ENCODE measurements around the gene APOL1.

The APOL1 gene

DNA sequence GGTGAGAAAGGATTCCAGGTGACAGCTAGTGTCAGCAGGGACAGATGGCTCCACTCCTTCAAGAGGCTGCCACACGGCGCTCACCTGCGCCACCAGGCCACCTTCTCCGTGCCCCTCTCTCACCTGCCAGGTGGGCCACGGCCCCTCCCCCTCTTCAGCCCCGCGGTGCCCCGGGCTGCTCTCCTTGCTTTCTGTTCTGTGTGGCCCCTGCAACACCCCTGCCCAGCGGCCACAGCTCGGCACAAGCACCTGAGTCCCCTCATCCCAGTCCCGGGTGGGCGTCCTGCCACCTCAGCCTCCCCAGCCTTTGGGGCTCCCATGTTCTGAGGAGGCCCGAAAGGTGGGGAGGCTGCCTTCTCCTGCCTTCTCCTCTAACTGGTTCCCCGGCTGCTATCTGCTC is 46.4 kb downstream of the APOL1 start:
- Histone ChIP-seq H3K27me3 (ENCODE audit: control insufficient read depth, insufficient read depth, low read length, poor library complexity, severe bottlenecking) (no peaks in the 10 kb centered on the region), H3K36me3 (ENCODE audit: control insufficient read depth, insufficient read depth, low read length) (peaks cover 82% of the 10 kb centered on the region), H3K9me3 (ENCODE audit: control insufficient read depth, low read length) (no peaks in the 10 kb centered on the region), H3K4me1 (ENCODE audit: control insufficient read depth, insufficient read depth, low read length) (no peaks in the 10 kb centered on the region), H3K4me3 (ENCODE audit: insufficient read depth, low read depth, low read length) (no peak overlapping the region), H3K27ac (ENCODE audit: insufficient read depth, low read depth, low read length, poor library complexity, severe bottlenecking) (no peak overlapping the region)
- WGBS, 2 experiments = 92 to 93% methylated on average over 14 of the region's 14 CpGs

DNA sequence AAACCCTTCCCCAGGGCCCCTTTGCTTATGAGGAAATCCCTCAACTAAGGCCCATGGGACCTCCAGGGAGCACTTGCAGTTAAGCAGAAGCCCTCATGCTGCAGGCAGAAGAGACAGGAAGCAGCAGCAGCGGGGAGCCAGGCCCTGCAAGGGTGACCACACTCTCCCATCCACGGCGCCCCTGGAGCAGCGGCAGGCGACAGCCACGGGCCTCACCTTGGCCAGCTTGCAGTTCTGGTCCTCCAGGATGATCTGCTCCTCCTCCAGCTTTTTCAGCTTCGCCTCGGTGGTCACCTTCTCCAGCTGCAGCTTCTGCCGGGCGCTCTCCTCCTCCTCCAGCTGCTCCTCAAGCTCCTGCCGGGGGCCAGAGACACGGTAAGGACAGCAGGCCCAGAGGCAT is 47.0 kb downstream of the APOL1 start:
- H3K4me1 ChIP-seq (ENCODE audit: control insufficient read depth, insufficient read depth, low read length) = no peaks in the 10 kb centered on the region
- WGBS, 2 experiments = 94 to 95% methylated on average over 12 of the region's 12 CpGs
- no peaks in the 10 kb centered on the region for H3K9me3 ChIP-seq (ENCODE audit: control insufficient read depth, low read length)
- H3K36me3 ChIP-seq (ENCODE audit: control insufficient read depth, insufficient read depth, low read length) = peaks cover 80% of the 10 kb centered on the region
- H3K27me3 ChIP-seq (ENCODE audit: control insufficient read depth, insufficient read depth, low read length, poor library complexity, severe bottlenecking) = no peaks in the 10 kb centered on the region
- no peak overlapping the region for H3K27ac ChIP-seq (ENCODE audit: insufficient read depth, low read depth, low read length, poor library complexity, severe bottlenecking)
- no peak overlapping the region for H3K4me3 ChIP-seq (ENCODE audit: insufficient read depth, low read depth, low read length)

DNA sequence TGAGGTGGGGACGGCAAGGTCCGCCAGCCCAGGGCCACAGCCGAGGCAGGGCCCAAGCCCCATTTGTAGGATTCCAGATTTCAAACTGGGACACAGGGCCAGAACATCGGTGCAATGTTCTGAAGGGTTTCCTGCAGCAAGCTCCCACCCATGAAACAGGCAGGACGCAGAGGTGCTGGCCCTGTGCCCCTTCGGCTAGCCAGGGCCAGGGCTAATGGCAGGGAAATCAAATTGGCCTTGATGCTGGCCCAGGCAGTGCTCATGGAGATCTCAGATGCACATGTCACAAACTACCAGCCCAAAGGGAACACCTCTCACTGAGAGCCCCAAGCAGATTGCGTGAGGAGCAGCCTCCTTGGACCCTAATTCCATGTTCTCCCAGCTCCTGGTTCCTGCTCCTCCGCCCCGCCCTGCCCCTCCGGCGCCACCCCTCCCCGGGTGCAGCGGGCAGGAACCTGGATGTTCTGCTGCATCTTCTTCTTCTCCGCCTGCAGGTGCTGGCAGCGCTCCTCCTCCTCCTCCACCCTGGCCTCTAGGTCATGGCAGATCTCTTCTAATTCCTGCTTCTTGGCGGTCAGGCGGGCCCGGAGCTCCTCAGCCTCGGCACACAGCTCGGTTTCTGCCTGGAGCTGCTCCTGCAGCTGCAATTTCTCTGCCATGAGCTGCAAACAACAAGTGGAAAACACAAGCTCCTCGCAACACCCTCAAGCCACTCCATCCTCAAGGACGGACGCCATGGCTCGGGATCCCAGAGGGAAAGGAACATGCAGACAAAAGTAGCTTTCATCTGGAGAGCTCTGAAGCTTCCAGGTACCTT is 47.7 kb downstream of the APOL1 start:
- 94 to 96% methylated on average over 24 of the region's 24 CpGs for WGBS, 2 experiments
- H3K36me3 ChIP-seq (ENCODE audit: control insufficient read depth, insufficient read depth, low read length) = peaks cover 77% of the 10 kb centered on the region
- H3K27ac ChIP-seq (ENCODE audit: insufficient read depth, low read depth, low read length, poor library complexity, severe bottlenecking) = no peak overlapping the region
- no peaks in the 10 kb centered on the region for H3K27me3 ChIP-seq (ENCODE audit: control insufficient read depth, insufficient read depth, low read length, poor library complexity, severe bottlenecking)
- H3K4me1 ChIP-seq (ENCODE audit: control insufficient read depth, insufficient read depth, low read length) = no peaks in the 10 kb centered on the region
- no peaks in the 10 kb centered on the region for H3K9me3 ChIP-seq (ENCODE audit: control insufficient read depth, low read length)
- no peak overlapping the region for H3K4me3 ChIP-seq (ENCODE audit: insufficient read depth, low read depth, low read length)

DNA sequence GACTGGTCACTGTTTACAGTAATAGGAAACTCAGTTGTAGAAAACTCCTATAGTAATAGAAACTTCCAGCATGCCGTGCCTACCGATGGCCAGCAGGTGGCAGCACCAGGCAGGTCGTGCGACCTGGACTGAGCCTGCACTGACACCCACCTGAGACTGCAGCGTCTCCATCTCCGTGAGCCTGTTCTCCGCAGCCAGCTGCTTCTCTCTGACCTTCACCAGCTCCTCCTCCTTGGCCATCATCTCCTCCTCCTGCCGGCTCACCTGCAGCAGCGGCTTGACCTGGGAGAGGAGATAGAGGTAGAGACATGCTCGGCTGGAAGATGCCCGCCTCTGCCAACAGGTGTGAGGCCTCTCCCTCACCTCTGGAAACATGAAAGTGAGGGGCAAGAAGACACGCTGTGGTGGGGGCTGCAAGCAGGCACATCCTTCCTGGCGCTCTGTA is 48.5 kb downstream of the APOL1 start:
- Histone ChIP-seq H3K27ac (ENCODE audit: insufficient read depth, low read depth, low read length, poor library complexity, severe bottlenecking) (no peak overlapping the region), H3K9me3 (ENCODE audit: control insufficient read depth, low read length) (no peaks in the 10 kb centered on the region), H3K4me3 (ENCODE audit: insufficient read depth, low read depth, low read length) (no peak overlapping the region), H3K4me1 (ENCODE audit: control insufficient read depth, insufficient read depth, low read length) (no peaks in the 10 kb centered on the region), H3K36me3 (ENCODE audit: control insufficient read depth, insufficient read depth, low read length) (peaks cover 77% of the 10 kb centered on the region), H3K27me3 (ENCODE audit: control insufficient read depth, insufficient read depth, low read length, poor library complexity, severe bottlenecking) (no peaks in the 10 kb centered on the region)
- WGBS, 2 experiments = 44 to 47% methylated on average over 11 to 13 of the region's 13 CpGs

DNA sequence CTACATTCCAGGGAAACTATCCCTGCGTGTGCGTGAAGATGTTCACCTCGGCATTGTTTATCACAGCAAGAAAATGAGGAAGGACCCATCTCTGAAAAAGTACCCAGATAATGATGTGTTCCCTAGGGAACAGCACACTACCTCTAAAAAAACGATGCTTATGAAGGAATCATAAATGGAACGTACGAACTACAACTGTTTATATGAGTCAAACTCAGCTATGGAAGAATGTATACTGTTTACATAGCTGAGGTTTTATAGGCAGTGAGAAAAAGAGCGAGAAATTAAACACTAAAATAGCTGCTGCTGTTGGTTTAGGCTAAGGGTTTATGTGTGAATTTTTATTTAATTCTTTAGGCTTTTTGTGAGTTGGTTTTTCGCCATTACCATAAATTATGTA is 48.9 kb downstream of the APOL1 start:
- Histone ChIP-seq H3K36me3 (ENCODE audit: control insufficient read depth, insufficient read depth, low read length) (peaks cover 75% of the 10 kb centered on the region), H3K27me3 (ENCODE audit: control insufficient read depth, insufficient read depth, low read length, poor library complexity, severe bottlenecking) (no peaks in the 10 kb centered on the region), H3K9me3 (ENCODE audit: control insufficient read depth, low read length) (no peaks in the 10 kb centered on the region), H3K4me3 (ENCODE audit: insufficient read depth, low read depth, low read length) (no peak overlapping the region), H3K4me1 (ENCODE audit: control insufficient read depth, insufficient read depth, low read length) (no peaks in the 10 kb centered on the region), H3K27ac (ENCODE audit: insufficient read depth, low read depth, low read length, poor library complexity, severe bottlenecking) (no peak overlapping the region)
- 94 to 95% methylated on average over 7 of the region's 8 CpGs for WGBS, 2 experiments

DNA sequence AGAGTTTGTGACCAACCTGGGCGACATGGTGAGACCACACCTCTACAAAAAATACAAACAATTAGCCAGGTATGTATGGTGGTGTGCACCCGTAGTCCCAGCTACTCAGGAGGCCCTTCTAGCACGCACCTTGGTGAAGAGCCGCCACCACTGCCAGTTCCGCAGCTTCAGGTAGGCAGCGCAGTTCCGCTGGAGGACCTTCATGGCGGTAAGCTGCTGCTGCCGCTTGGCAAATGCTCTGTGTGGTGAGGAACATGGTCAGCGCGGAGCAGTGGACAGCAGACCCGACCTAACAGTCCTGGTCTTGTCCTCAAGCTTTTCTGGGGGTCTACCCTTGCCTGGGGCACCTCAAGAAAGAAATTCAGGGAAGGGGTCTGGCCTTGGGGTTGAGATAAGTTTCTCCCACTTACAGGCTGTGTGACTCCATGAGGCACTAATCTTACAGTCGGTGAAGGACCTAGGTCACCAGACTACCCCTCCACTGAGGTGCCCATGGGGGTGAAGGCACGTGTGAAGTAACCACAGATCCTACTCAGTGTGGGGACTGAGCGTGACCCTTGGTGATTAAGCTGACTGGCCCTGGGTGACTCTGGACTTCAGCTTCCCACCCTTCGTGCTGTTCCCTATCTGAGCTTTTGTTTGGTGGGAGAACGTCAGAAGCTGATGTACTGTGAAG is 49.6 kb downstream of the APOL1 start:
- 95 to 97% methylated on average over 17 of the region's 17 CpGs for WGBS, 2 experiments
- Histone ChIP-seq H3K4me3 (ENCODE audit: insufficient read depth, low read depth, low read length) (no peak overlapping the region), H3K4me1 (ENCODE audit: control insufficient read depth, insufficient read depth, low read length) (no peaks in the 10 kb centered on the region), H3K27me3 (ENCODE audit: control insufficient read depth, insufficient read depth, low read length, poor library complexity, severe bottlenecking) (no peaks in the 10 kb centered on the region), H3K27ac (ENCODE audit: insufficient read depth, low read depth, low read length, poor library complexity, severe bottlenecking) (no peak overlapping the region), H3K9me3 (ENCODE audit: control insufficient read depth, low read length) (no peaks in the 10 kb centered on the region), H3K36me3 (ENCODE audit: control insufficient read depth, insufficient read depth, low read length) (peaks cover 68% of the 10 kb centered on the region)

DNA sequence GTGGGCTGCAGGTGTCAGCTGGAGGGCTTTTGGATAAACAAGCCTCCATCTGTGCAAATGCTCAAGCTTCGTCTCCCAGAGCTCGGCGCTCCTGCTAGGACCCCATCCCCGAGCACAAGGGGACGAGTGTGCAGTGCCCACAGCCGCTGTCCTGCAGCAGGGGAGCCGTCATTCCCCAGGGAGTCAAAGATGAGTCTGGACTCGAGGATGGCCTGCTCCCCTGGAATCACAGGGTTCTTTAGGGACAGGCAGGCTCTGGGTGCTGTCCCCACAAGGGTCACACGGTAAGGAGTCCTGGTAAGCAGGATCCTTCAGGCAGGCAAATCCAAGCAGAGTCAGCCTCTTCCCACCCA is 50.2 kb downstream of the APOL1 start:
- Histone ChIP-seq H3K27me3 (ENCODE audit: control insufficient read depth, insufficient read depth, low read length, poor library complexity, severe bottlenecking) (no peaks in the 10 kb centered on the region), H3K9me3 (ENCODE audit: control insufficient read depth, low read length) (no peaks in the 10 kb centered on the region), H3K27ac (ENCODE audit: insufficient read depth, low read depth, low read length, poor library complexity, severe bottlenecking) (no peak overlapping the region), H3K36me3 (ENCODE audit: control insufficient read depth, insufficient read depth, low read length) (peaks cover 63% of the 10 kb centered on the region), H3K4me1 (ENCODE audit: control insufficient read depth, insufficient read depth, low read length) (no peaks in the 10 kb centered on the region), H3K4me3 (ENCODE audit: insufficient read depth, low read depth, low read length) (no peak overlapping the region)
- 89 to 90% methylated on average over 9 of the region's 9 CpGs for WGBS, 2 experiments

DNA sequence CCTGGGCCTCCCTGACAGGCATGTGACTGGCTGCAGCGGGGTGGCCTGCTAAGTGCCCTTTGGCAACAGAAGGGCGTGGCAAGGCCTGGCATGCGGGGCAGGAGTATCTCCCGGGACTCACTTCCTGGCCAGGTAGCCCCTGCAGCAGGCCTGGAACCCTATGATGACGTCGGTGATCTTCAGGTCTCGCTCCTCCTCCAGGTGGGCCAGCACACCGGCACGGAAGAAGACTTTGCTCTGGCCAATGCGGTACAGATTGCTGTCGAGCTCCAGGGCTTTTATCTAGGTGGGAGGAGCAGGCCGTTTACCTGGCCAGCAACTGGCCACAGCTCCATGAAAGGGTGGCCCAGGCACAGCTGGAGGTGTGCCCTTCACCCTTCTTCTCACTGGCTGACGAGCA is 50.9 kb downstream of the APOL1 start:
- 94% methylated on average over 13 of the region's 13 CpGs for WGBS, 2 experiments
- no peak overlapping the region for H3K4me3 ChIP-seq (ENCODE audit: insufficient read depth, low read depth, low read length)
- H3K27me3 ChIP-seq (ENCODE audit: control insufficient read depth, insufficient read depth, low read length, poor library complexity, severe bottlenecking) = no peaks in the 10 kb centered on the region
- no peak overlapping the region for H3K27ac ChIP-seq (ENCODE audit: insufficient read depth, low read depth, low read length, poor library complexity, severe bottlenecking)
- peaks cover 60% of the 10 kb centered on the region for H3K36me3 ChIP-seq (ENCODE audit: control insufficient read depth, insufficient read depth, low read length)
- H3K9me3 ChIP-seq (ENCODE audit: control insufficient read depth, low read length) = no peaks in the 10 kb centered on the region
- H3K4me1 ChIP-seq (ENCODE audit: control insufficient read depth, insufficient read depth, low read length) = no peaks in the 10 kb centered on the region

DNA sequence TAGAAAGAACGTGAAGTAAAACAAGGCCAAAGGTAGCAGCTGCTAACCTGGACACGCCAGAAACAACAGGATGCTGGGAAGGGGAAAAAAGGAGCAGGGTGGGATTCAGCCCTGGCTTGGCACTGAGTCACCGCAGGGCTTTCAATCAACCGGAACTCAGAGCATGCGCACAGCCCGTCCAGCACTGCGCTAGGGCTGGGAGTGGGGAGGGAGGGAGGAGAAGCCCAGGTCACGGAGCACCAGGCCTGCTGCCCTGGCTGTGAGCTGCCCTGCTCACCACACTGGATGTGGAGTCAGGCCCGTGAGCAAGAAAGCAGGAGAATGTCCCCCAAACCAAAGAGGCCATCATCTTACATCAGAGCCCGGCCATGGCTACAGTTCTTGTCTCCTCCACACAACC is 51.5 kb downstream of the APOL1 start:
- Histone ChIP-seq H3K4me1 (ENCODE audit: control insufficient read depth, insufficient read depth, low read length) (no peaks in the 10 kb centered on the region), H3K4me3 (ENCODE audit: insufficient read depth, low read depth, low read length) (no peak overlapping the region), H3K27ac (ENCODE audit: insufficient read depth, low read depth, low read length, poor library complexity, severe bottlenecking) (no peak overlapping the region), H3K27me3 (ENCODE audit: control insufficient read depth, insufficient read depth, low read length, poor library complexity, severe bottlenecking) (no peaks in the 10 kb centered on the region), H3K9me3 (ENCODE audit: control insufficient read depth, low read length) (no peaks in the 10 kb centered on the region), H3K36me3 (ENCODE audit: control insufficient read depth, insufficient read depth, low read length) (peaks cover 60% of the 10 kb centered on the region)
- 95 to 97% methylated on average over 10 of the region's 10 CpGs for WGBS, 2 experiments

DNA sequence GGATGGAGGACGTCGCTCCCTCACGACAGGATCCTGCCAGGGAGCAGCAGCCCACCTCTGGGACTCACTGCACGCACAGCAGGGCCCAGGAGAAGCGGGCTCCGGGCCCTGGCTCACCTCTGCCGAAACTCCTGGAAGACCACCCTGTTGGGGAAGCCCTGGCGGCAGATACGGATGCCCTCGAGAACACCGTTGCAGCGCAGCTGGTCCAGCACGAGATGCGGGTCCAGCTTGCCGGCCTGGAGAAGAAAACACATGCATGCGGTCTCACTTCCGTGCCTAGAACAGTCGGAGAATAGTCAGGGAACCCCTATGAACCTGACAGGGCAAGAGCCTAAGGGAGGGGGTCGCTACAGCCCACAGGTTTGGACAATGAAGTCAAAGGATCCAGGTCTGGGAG is 52.9 kb downstream of the APOL1 start:
- Histone ChIP-seq H3K36me3 (ENCODE audit: control insufficient read depth, insufficient read depth, low read length) (peaks cover 50% of the 10 kb centered on the region), H3K9me3 (ENCODE audit: control insufficient read depth, low read length) (no peaks in the 10 kb centered on the region), H3K27me3 (ENCODE audit: control insufficient read depth, insufficient read depth, low read length, poor library complexity, severe bottlenecking) (no peaks in the 10 kb centered on the region), H3K4me1 (ENCODE audit: control insufficient read depth, insufficient read depth, low read length) (no peaks in the 10 kb centered on the region), H3K4me3 (ENCODE audit: insufficient read depth, low read depth, low read length) (no peak overlapping the region), H3K27ac (ENCODE audit: insufficient read depth, low read depth, low read length, poor library complexity, severe bottlenecking) (no peak overlapping the region)
- 96% methylated on average over 19 of the region's 19 CpGs for WGBS, 2 experiments

Data from ectodermal cell (in vitro differentiated cells).